Erythroblast (primary cell): Measurements from ENCODE around the gene CC2D1B.

Experiments used
- GATA1 ChIP-seq: IDR thresholded peaks from 2 replicates; pipeline ENCODE4 v1.6.1; 2011; ENCODE audit warnings: low read depth, mild to moderate bottlenecking, control low read depth, low read length, moderate library complexity
- POLR2A ChIP-seq: IDR thresholded peaks from 2 replicates; pipeline ENCODE4 v1.6.1; 2011; ENCODE audit warnings: mild to moderate bottlenecking, low read length

DNA sequence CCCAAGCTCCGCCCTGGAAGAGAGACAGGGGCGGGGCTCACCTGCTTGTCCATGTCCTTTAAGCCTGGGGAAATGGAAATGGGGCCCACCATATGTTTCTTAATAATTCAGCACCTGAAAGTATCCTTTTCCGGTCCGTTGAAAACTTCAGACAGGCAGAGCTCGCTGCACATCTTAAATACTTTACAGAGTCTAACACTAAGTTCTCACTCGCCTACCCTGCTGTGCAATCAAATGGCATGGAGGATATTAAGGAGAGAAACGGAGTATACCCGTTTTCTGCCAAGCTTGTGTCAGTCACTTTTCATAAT, 467 bp upstream of the CC2D1B start:
- no peak for TF ChIP-seq POLR2A
- no peak for TF ChIP-seq GATA1
